Esophagus squamous epithelium (tissue), 4 donors: ENCODE data around the gene QRICH2.

ENCODE experiments used
- CTCF ChIP-seq, 6 experiments: fragments of 450-650 bp in 4 of 6; fragments of 200-600 bp in 2 of 6; sonication (generic) in 2 of 6; IDR thresholded peaks; one replicate each; pipeline ENCODE4 v1.5.1; 2016 to 2019; ENCODE audit warnings: antibody characterized with exemption in 6 of 6, mild to moderate bottlenecking in 4 of 6, moderate library complexity in 4 of 6
- POLR2A ChIP-seq, 4 donors: fragments of 450-650 bp; IDR thresholded peaks; one replicate each; pipeline ENCODE4 v1.6.1; 2017; ENCODE audit warnings: antibody characterized with exemption in 4 of 4, mild to moderate bottlenecking in 4 of 4, moderate library complexity in 3 of 4

DNA sequence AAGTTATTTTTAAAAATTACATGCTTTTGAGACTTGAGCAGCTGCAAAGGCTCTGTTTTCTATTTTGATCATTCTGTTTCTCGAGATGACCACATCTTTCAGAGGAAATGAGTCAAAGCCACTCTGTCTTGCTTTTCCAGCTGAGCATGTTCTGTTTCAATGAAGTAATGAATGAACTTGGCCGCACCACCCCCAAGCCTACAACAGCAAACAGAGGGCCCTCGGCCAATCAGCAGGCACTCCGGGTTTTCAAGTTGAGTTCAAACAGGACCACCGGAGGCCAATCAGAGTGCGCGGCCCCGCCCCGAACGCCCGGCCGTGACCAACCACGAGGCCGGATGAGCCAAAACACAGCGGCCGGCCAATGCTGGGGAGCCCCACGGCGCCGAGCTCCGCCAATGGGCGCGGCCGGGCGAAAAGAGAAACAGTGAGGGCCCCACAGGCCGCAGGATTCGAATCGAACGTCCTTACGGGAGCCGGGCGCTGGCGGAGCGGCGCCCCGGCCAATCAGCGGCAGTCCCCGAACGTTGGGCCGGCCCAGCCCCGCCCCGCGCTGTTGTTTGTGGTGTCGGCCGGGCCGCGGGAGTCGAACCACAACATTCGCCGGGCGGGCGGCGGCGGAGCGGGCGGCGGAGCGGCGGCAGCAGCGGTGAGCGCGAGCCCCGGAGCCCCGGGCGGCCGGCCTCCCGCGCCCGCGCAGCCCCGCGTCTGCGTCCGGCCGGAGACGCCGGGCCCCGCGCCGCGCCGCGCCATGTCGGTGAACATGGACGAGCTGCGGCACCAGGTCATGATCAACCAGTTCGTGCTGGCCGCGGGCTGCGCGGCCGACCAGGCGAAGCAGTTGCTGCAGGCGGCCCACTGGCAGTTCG lies 43.1 kb downstream of the QRICH2 start, which contains the start of gene UBALD2:
- peak in 1 of 6 experiments; percentile 9 for TF ChIP-seq CTCF (IDR thresholded peaks at IDR 0.05)
- peak in 3 of 4 donors; percentile 81 to 96 (median 96) for TF ChIP-seq POLR2A (IDR thresholded peaks at IDR 0.05)
